Stimulated activated CD4-positive, alpha-beta T cell treated with anti-CD3 and anti-CD28 coated beads, TNF-alpha, amount 100 ng/mL, for 24 hours (primary cell): ENCODE results near the gene UBE2D2.
"Not testable (repeated sequence)": the region's sequence is repeated elsewhere in the genome, so short reads cannot be mapped to it uniquely, and the experiment has no call there.

Experiments
- DNase-seq, 3 experiments: peaks; one replicate each; pipeline ENCODE4 v3.0.0-alpha.2; 2020; ENCODE audit warnings: low read depth in 3 of 3

Gene UBE2D2

DNA sequence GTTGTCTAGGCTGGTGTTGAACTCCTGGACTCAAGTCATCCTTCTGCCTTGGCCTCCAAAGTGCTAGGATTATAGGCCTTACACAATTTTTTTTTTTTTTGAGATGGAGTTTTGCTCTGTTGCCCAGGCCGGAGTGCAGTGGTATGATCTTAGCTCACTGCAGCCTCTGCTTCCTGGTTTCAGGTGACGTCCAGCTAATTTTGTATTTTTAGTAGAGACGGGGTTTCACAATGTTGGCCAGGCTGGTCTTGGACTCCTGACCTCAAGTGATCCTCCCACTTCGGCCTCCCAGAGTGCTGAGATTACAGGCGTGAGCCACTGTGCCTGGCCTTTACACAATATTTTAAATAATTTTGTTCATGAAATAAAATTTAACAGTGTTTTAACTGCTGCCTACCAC lies 21.0 kb downstream of the UBE2D2 start:
- DNase-seq = not testable (repeated sequence)

DNA sequence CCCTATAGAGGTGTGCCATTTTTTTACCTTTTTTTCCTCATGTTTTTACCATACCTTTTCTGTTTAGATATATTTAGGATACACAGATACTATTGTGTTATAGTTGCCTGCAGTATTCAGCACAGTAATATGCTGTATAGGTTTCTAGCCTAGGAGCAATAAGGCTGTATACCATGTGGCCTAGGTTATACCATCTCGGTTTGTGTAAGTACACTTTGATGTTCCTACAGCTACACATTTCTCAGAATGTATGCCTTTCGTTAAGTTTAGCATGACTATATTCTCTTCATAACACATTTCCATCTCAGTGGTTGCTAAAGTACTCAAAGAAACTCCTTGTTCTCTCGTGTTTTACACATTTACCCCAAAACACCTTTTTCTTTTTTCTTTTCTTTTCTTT lies 23.0 kb downstream of the UBE2D2 start:
- no peak for DNase-seq

DNA sequence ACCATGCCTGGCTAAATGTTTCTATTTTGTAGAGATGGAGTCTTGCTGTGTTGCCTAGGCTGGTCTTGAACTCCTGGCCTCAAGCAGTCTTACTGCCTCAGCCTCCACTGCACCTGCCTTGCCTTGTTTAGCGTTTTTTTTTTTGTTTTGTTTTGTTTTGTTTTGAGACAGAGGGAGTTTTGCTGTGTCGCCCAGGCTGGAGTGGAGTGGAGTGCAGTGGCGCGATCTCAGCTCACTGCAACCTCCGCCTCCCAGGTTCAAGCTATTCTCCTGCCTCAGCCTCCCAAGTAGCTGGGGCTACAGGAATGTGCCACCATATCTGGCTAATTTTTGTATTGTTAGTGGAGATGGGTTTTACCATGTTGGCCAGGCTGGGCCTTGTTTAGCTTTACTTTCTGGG lies 27.0 kb downstream of the UBE2D2 start:
- DNase-seq = not testable (repeated sequence)

DNA sequence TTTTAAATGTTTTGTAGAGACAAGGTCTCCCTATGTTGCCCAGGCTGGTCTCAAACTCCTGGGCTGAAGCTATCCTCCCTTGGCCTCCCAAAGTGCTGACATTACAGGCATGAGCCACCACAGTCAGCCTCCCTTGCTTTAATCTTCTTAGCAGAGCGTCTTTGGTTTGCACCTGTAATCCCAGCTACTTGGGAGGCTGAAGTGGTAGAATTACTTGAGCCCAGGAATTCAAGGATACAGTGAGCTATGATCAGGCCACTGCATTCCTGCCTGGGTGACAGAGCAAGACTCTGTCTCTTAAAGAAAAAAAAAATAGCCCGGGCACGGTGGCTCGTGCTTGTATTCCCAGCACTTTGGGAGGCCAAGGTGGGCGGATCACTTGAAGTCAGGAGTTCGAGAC lies 27.8 kb downstream of the UBE2D2 start:
- DNase-seq = no peak

DNA sequence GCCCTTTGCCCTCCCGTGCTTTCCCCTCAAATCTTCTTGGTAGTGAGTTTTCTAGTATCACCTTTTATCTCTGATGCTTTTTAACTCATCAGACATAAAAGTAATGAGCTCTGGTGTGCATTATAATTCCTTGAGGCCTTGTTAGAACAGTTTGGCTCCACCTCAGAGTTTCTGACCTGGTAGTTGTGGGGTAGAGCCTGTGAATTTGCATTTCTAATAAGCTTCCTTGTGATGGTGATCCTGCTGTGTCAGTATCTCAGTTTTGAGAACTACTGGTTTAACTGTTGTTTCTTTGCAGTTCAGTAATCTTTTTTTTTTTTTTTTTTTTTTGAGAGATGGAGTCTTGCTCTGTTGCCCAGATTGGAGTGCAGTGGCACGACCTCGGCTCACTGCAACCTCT lies 31.1 kb downstream of the UBE2D2 start:
- no peak for DNase-seq

DNA sequence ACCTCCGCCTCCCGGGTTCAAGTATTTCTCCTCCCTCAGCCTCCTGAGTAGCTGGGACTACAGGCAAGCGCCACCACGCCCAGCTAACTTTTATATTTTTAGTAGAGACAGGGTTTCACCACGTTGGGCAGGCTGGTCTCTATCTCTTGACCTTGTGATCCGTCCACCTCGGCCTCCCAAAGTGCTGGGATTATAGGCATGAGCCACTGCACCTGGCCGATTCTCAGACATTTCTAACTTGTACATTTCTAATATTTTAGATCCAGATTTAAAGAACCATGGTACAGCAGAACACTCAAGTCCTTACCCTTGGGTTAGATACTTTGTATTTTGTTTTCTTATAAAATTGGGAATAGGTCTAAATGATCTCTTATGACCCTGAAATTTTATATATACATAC lies 31.9 kb downstream of the UBE2D2 start:
- DNase-seq = not testable (repeated sequence)

DNA sequence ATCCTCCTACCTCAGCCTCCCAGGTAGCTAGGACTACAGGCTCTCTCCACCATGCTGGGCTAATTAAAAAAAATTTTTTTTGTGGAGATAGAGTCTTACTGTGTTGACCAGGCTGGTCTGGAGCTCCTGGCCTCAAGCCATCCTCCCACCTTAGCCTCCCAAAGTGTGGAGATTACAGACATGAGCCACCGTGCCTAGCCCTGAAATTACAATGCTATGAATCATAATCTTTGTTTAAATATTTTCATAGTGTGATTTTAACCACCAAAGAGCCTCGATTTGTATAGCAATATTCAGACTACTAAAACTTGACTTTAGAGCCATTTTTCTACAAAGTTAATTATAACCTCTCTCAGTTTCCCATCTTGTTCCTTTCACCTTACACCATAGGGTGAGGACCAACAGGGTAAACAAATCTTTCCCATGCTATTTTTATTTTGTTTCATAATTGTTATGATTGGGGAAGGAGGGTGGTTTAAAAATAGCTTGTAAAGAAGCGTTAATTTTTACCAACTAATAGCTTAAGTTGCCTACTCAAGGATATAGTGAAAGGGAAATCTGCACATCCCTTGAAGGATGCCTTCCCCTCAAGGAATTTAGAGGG lies 32.7 kb downstream of the UBE2D2 start:
- no peak for DNase-seq

DNA sequence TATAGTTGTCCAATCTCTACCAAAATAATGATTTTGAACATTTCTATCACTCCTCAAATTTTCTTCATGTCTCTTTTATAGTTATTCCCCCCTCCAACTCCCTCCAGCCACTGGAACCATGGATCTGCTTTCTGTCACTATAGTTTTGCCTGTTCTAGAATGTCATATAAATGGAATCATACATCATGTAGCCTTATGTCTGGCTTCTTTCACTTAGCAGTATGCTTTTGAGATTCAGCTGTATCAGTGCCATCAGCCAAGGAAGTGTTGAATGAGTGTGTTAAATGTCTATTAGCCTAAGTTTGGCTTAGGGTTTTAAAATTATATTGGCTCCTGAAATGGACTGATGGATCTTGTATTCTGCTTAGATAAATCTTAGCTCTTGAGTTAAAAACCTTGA lies 36.0 kb downstream of the UBE2D2 start:
- no peak for DNase-seq

DNA sequence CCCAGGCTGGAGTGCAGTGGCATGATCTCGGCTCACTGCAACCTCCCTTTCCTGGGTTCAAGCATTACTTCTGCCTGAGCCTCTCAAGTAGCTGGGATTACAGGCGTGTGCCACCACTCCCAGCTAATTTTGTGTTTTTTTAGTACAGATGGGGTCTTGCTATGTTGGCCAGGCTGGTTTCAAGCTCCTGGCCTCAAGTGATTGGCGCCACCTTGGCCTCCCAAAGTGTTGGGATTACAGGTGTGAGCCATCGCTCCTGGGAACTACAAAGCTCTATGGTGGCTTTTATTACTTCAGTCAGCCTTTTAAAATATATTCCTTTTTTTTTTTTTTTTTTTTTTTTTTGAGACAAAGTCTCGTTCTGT lies 37.4 kb downstream of the UBE2D2 start:
- DNase-seq = not testable (repeated sequence)

DNA sequence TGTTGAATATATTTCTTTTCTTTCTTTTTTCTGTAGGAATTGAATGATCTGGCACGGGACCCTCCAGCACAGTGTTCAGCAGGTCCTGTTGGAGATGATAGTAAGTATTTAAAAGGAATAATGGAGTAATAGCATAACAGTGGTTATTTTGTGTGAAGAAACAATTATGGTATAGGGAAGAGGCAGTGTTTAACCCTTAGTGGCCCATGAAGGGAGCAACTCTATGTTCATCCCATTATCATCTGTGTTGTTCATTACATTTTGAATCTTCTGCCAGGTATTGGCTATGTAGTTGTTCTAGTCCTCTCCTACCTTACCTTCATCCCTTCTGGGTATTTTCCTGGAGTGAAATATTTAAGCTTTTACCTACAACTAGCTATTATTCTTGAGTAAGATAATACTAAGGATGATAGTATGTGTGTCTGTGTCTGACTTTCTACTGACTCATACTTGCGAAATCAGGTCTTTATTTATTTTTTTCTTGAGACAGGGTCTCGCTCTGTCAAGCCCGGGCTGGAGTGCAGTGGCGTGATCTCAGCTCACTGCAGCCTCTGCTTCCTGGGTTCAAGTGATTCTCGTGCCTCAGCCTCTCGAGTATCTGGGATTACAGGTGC lies 39.3 kb downstream of the UBE2D2 start:
- DNase-seq = no peak

DNA sequence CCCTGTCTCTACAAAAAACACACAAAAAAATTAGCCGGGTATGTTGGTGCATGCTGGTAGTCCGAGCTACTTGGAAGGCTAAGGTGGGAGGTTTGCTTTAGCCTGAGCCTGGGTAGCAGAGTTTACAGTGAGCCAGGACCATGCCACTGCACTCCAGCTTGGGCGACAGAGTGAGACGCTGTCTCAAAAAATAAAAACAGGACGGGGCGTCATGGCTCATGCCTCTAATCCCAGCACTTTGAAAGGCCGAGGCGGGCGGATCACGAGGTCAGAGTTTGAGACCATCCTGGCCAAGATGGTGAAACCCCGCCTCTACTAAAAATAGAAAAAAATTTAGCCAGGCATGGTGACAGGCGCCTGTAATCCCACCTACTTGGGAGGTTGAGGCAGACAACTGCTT lies 40.3 kb downstream of the UBE2D2 start:
- no peak for DNase-seq

DNA sequence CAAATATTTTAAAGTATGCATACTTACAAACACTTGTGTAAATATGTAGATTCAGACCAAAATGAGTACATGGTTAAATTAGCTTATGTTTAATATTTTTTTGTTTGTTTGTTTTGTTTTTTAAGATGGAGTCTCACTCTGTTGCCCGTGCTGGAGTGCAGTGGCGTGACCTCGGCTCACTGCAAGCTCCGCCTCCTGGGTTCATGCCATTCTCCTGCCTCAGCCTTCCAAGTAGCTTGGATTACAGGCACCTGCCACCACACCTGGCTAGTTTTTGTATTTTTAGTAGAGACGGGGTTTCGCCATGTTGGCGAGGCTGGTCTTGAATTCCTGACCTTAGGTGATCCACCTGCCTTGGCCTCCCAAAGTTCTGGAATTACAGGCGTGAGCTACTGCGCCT lies 40.8 kb downstream of the UBE2D2 start:
- not testable (repeated sequence) for DNase-seq

DNA sequence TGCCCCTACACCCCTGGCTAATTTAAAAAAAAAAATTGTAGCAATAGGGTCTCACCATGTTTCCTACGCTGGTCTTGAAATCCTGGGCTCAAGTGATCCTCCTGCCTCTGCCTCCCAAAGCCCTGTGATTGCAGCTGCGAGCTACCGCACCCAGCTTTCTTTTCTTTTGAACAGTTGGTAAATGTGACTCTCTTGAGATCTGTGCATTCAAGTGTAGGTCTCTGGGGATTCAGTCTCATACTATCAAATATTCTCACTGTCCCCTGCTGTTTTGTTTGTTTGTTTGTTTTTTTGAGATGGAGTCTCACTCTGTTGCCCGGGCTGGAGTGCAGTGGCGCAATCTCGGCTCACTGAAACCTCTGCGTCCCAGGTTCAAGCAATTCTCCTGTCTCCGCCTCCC lies 44.7 kb downstream of the UBE2D2 start:
- no peak for DNase-seq

DNA sequence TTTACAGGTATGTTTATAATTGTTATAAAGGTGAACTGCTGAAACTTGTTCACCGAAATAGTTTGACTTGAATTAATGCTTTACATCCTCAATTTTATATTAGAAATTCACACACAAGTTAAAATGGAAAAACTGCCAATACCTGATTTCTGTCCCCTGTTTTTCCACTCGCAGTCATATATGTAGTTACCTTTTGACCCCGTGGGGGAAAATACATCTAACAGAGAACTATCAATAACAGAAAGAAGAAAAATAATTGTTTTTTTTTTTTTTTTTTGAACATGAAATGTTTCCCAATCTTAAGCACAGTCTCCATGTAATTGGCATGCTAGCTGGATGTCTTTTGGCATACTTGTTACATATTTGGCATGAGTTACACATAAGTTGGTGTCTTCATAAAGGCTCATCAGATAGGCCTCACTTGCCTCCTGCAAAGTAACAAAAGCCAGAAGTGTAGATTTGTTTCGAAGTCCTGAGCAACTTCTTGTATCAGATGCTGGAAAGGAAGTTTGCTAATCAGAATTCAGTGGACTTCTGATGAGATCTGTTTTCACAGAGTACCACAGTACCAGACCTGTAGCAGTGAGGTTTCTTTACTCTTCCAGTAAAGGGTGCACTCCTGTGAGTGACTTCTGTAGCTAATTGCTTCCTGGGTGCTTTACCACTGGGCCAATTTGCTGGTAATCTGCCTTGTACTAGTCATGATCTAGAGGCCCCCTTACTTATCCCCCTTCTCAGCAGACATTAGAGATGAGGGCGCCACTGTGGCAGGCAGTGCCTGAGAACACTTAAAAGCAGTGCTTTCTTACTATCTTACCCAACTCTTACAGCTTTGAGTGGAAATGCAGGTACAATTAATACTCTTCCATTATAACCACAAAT lies 50.8 kb downstream of the UBE2D2 start:
- DNase-seq = no peak

DNA sequence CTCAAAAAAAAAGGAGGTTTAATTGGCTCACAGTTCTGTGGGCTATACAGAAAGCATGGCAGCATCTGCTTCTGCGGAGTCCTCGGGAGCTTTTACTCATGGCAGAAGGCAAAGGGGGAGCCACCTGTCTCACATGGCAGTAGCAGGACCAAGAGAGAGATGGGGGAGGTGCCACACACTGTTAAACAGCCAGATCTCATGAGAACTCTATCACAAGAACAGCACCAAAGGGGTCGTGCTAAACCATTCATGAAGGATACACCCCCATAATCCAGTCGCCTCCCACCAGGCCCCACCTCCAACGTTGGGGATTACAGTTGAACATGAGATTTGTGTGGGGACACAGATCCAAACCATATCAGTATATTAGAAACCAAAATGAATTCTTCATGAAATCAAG lies 58.7 kb downstream of the UBE2D2 start:
- no peak for DNase-seq

DNA sequence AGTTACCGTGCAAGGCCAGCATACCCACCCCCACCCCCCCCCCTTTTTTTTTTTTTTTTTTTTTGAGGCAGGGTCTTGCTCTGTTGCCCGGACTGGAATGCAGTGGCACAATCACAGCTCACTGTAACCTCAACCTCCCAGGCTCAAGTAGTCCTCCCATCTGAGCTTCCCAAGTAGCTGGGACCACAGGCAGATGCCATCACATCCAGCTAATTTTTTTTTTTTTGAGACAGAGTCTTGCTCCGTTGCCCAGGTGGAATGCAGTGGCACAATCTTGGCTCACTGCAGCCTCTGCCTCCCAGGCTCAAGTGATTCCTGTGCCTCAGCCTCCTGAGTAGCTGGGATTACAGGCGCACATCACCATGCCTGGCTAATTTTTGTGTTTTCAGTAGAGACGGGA lies 64.3 kb downstream of the UBE2D2 start:
- not testable (repeated sequence) for DNase-seq

DNA sequence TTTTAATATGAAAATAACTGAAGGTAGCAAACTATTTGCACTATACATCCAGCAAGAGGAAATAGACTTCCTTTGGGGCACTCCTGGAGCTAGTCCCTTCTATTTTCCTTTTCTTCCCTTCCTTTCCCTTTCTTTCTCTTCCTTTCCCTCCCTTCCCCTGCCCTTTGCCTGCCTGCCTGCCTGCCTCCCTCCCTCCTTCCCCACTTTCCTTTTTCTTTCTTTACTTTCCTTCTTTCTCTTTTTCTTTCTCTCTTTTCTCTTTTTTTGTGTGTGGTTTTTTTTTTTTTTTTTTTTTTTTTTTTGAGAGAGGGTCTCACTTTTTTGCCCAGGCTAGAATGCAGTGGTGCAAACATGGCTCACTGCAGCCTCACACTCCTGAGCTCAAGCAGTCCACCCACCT lies 69.7 kb downstream of the UBE2D2 start:
- DNase-seq = no peak

DNA sequence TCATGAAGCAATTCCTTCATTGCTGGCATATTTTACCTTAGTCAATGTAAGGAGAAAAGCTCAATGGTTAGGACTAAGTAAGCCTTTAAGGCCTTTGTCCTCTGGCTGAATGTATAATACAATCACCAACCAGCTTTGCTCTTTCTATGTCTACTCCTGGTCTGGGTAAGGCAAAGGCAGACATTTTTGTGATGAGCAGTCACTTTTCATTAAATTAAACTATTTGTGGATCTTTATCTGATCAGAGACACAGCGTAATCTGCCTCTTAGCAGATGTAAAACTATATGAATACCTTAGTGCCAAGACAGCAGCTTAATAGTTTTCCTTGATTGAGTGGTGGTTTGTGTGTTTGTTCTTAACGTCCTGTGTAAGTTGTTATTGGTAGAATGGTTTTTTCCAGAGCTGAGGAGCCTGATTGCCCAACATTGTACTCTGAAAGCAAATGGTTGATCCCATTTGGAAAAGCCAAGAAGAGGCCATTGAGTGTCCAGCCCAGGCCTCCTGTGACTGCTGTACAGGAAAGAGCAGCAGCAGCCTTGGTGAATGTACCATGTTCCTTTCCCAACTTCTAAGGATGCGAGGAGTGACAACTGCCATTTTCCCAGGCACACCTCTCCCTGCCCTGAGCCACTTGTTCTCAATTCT lies 70.5 kb downstream of the UBE2D2 start:
- DNase-seq = no peak

DNA sequence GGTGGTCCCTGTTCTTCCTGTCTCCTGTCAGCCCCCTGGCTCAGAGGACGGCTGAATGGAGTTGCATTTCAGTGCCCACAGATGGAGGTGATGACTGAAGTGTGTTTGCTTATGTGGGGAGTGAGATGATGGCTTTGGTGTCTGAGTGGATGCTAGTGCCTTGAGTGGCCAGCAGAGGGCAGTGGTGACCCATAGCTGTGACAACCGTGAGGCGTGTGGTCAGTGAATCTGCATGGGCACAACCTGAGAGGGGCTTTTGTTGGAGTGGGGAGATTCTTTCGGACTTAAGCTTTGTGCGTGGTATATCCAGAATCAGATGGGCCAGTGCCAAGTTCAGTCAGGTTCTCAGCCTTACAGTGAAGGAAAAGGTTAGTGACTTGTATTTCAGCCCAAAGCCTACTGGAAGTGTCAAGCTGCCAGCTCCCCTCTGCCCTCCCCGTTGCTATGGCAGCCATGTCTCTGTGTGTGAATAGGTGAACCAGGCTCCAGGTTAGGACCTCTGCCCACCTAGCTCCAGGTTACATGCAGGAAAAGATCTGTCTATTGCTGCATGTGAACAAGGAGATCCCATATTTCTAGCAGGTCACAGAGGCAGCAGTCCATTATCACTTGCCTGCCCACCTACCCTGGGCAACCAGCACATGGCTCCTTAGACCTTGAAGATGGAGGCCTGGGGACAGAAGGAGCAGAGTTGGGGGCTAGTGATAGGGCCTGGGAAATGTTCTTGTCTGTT lies 72.3 kb downstream of the UBE2D2 start:
- peak; percentile 38 to 52 (median 49) for DNase-seq

DNA sequence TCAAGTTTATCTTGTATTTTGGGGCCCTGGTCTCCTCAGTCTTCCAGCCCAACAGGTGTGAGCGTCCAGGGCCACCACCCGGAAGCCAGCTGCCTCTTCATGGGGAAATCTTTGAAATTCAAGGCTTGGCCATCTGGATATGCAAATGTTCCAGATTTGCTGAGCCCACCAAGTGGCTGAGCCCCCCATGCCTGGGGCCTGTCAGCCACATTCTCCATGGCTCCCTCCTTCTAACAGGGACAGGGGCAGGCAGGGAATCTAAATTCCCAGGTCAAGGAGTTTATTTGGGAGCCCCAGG lies 72.8 kb downstream of the UBE2D2 start:
- no peak for DNase-seq

DNA sequence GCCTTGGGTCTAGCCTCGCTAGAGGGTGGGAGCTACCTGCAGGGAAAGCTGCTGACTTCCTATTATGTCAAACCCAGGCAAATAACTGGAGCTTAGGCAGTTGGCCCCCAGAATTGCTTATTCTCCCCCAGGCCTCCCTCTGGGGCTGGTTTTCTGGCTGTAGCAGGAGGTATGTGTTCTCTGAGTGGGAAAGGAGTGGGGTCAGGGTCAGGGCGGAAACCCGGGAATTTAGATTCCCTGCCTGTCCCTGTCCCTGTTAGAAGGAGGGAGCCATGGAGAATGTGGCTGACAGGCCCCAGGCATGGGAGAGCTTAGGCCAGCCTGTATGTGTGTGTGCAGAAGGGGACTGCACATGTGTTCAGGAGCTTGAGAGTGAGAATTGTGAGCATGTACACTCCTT lies 73.4 kb downstream of the UBE2D2 start:
- DNase-seq = no peak

DNA sequence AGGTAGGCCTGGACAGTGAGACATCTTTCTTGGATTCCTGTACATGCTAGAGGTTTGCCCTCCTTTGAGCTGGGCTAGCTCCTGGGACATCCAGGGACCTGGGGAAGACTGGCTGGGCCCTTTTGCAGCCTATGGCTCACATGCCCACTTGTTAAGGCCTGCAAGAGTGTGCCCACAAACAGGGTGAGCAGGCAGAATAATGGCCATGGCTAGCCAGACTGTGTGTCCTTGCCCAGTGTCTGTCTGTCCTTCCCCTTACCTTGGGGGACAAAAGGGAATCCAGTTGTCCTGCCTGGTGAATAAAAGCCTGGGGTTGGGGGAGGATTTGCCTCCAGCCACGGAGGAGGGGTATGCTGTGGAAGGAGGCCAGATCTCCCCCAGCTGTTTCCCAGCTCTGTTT lies 74.1 kb downstream of the UBE2D2 start:
- no peak for DNase-seq
